Sigmoid colon (tissue), 7 donors: ENCODE measurements around the gene PDK2. TPM values are rescaled to one million over a fixed set of nuclear protein-coding genes. Genes with fewer than 3 reads are reported as not detected.

Experiments used
- DNase-seq: peaks from one replicate; pipeline ENCODE4 v3.0.0-alpha.2; 2019
- H3K27ac ChIP-seq, 4 donors: fragments of 200-600 bp; sonication (generic); one replicate each; pipeline ENCODE4 v1.5.1; 2016 to 2019; ENCODE audit warnings: mild to moderate bottlenecking in 1 of 4
- H3K27me3 ChIP-seq, 3 donors: fragments of 200-600 bp; sonication (generic); one replicate each; pipeline ENCODE4 v1.5.1; 2019; ENCODE audit warnings: mild to moderate bottlenecking in 1 of 3
- H3K36me3 ChIP-seq, 4 donors: fragments of 200-600 bp; sonication (generic); one replicate each; pipeline ENCODE4 v1.5.1; 2016 to 2019
- H3K4me1 ChIP-seq, 4 donors: fragments of 200-600 bp; sonication (generic); one replicate each; pipeline ENCODE4 v1.5.1; 2017 to 2019
- H3K4me3 ChIP-seq, 4 donors: fragments of 200-600 bp; sonication (generic); one replicate each; pipeline ENCODE4 v1.5.1; 2017 to 2019; ENCODE audit warnings: mild to moderate bottlenecking in 2 of 4, moderate library complexity in 1 of 4
- H3K9me3 ChIP-seq, 4 donors: fragments of 200-600 bp in 3 of 4; sonication (generic) in 3 of 4; one replicate each; pipeline versions ENCODE4 v1.5.1 to v1.6.1; 2013 to 2019
- CTCF ChIP-seq, 4 experiments: fragments of 450-650 bp in 3 of 4; fragments of 200-600 bp in 1 of 4; IDR thresholded peaks; one replicate each; pipeline ENCODE4 v1.5.1; 2016 to 2019; ENCODE audit warnings: antibody characterized with exemption in 4 of 4, mild to moderate bottlenecking in 3 of 4, moderate library complexity in 2 of 4
- EP300 ChIP-seq, 4 donors: sonication (generic); formaldehyde crosslinking; IDR thresholded peaks; one replicate each; pipeline ENCODE4 v1.6.1; 2017; ENCODE audit warnings: antibody characterized with exemption in 4 of 4
- POLR2A ChIP-seq, 2 donors: fragments of 450-650 bp; IDR thresholded peaks; one replicate each; pipeline ENCODE4 v1.6.1; 2016; ENCODE audit warnings: antibody characterized with exemption in 2 of 2, mild to moderate bottlenecking in 2 of 2, moderate library complexity in 2 of 2
- POLR2AphosphoS5 ChIP-seq, 4 donors: sonication (generic); formaldehyde crosslinking; IDR thresholded peaks; one replicate each; pipeline ENCODE4 v1.6.1; 2017; ENCODE audit warnings: antibody characterized with exemption in 4 of 4
- WGBS, 2 donors: extraction: QIAGEN DNeasy Blood & Tissue Kit; methylation state at CpG; one replicate each; pipeline ENCODE4 v1.1.7; 2013; 5-methylcytosine and 5-hydroxymethylcytosine counted together
- intact Hi-C: fragments of 100-400 bp; cut with DNase I; formaldehyde crosslinking; loops from one replicate; pipeline ENCODE4 v1.15.1; 2023
- polyA plus RNA-seq, 3 donors: library from polyadenylated mRNA; stranded (reverse); fragments of 200-250 nt; gene quantifications; one replicate each; pipeline ENCODE4 v1.2.3, GENCODE V29; 2013
- total RNA-seq, 4 donors: library from RNA; depleted of rRNA; stranded (reverse); fragments of >200 nt; gene quantifications; one replicate each; pipeline ENCODE4 v1.1.0, GENCODE V29; 2016
- donor health status: healthy with polysubstance abuse.
- donor health status: Bipolar disorder and iron deficiency.
- donor health status: healthy.

The PDK2 gene
- total and polyA plus RNA-seq, 7 donors = 23.1 to 82.8 (median 43.9) TPM

GRCh38 chr17:50090971-50091917, 3.9 kb upstream of the PDK2 start:
- TF ChIP-seq CTCF (IDR thresholded peaks at IDR 0.05) (no peak), POLR2A (IDR thresholded peaks at IDR 0.05) (no peak), EP300 (IDR thresholded peaks at IDR 0.05) (no peak), POLR2AphosphoS5 (IDR thresholded peaks at IDR 0.05) (no peak)
- Histone ChIP-seq H3K36me3 (peaks cover 0 to 25% (median 11%) of the 10 kb centered on the region in 4 donors), H3K4me1 (peaks cover 0 to 15% (median 8%) of the 10 kb centered on the region in 4 donors), H3K9me3 (no peaks in the 10 kb centered on the region), H3K4me3 (no peak overlapping the region), H3K27ac (no peak overlapping the region), H3K27me3 (no peaks in the 10 kb centered on the region)
- 81 to 87% methylated on average over 15 of the region's 15 CpGs for WGBS, 2 donors
- DNase-seq = no peak
- intact Hi-C loops = no loop called here

DNA sequence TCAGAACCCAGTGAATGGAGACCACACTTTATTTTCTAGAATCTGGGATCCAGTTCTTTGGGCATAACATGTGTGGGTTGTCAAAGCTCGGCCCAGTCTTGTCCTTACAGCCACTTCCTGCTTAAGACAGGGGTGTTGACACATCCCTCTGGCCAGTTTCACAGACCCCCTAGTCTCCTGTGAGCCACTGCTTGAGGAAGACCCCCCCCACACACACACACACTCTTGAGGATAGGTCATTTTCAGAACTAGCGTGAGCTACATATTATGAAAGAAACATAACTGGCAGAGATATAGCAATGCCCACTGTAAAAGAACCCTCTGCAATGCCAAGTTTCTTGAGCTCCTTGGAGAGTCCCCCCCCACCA, 3.2 kb upstream of the PDK2 start:
- intact Hi-C loops = no loop called here
- TF ChIP-seq EP300 (IDR thresholded peaks at IDR 0.05) (no peak), POLR2A (IDR thresholded peaks at IDR 0.05) (no peak), CTCF (IDR thresholded peaks at IDR 0.05) (no peak), POLR2AphosphoS5 (IDR thresholded peaks at IDR 0.05) (no peak)
- no peaks in the 10 kb centered on the region for H3K9me3 ChIP-seq
- H3K27me3 ChIP-seq = no peaks in the 10 kb centered on the region
- H3K36me3 ChIP-seq = peaks cover 0 to 25% (median 11%) of the 10 kb centered on the region in 4 donors
- peaks cover 0 to 22% (median 15%) of the 10 kb centered on the region in 4 donors for H3K4me1 ChIP-seq
- H3K4me3 ChIP-seq = no peak overlapping the region
- 79 to 80% methylated on average over 2 of the region's 2 CpGs for WGBS, 2 donors
- DNase-seq = no peak
- no peak overlapping the region for H3K27ac ChIP-seq

GRCh38 chr17:50093246-50093645, 1.9 kb upstream of the PDK2 start:
- WGBS, 2 donors = 84 to 94% methylated on average over 3 of the region's 3 CpGs
- H3K4me1 ChIP-seq = peaks cover 0 to 27% (median 18%) of the 10 kb centered on the region in 4 donors
- intact Hi-C loops = no loop called here
- H3K27ac ChIP-seq = no peak overlapping the region
- no peaks in the 10 kb centered on the region for H3K9me3 ChIP-seq
- no peak overlapping the region for H3K4me3 ChIP-seq
- peaks cover 0 to 36% (median 20%) of the 10 kb centered on the region in 4 donors for H3K36me3 ChIP-seq
- no peak for TF ChIP-seq POLR2AphosphoS5 (IDR thresholded peaks at IDR 0.05)
- TF ChIP-seq POLR2A (IDR thresholded peaks at IDR 0.05) = no peak
- no peak for TF ChIP-seq EP300 (IDR thresholded peaks at IDR 0.05)
- TF ChIP-seq CTCF (IDR thresholded peaks at IDR 0.05) = no peak
- no peaks in the 10 kb centered on the region for H3K27me3 ChIP-seq
- no peak for DNase-seq

DNA sequence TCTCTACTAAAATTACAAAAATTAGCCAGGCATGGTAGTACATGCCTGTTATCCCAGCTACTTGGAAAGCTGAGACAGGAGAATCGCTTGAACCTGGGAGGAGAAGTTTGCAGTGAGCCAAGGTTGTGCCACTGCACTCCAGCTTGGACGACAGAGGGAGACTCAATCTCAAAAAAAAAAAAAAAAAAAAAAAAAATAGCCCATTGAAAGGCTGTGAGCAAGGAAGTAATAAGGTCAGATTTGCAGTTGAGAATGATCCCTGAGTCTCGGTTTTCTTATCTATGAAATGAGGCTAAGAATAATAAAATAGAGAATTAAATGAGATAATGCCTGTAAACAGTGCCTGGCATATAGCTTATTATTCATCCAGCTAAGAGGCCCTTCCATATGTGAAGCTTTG, 1.3 kb upstream of the PDK2 start:
- no peak for DNase-seq
- Histone ChIP-seq H3K9me3 (no peaks in the 10 kb centered on the region), H3K4me3 (no peak overlapping the region), H3K27me3 (no peaks in the 10 kb centered on the region), H3K36me3 (peaks cover 4 to 36% (median 20%) of the 10 kb centered on the region in 4 donors), H3K27ac (peak overlapping the region; percentile 91 to 96 (median 92)), H3K4me1 (peaks cover 0 to 28% (median 19%) of the 10 kb centered on the region in 4 donors)
- intact Hi-C loops = loop anchor here (2.0 kb wide), 1 partner anchor 203 kb away; no protein-coding TSS in a partner anchor
- 27 to 59% methylated on average over 3 of the region's 3 CpGs for WGBS, 2 donors
- no peak for TF ChIP-seq EP300 (IDR thresholded peaks at IDR 0.05)
- TF ChIP-seq POLR2A (IDR thresholded peaks at IDR 0.05) = no peak
- TF ChIP-seq CTCF (IDR thresholded peaks at IDR 0.05) = no peak
- TF ChIP-seq POLR2AphosphoS5 (IDR thresholded peaks at IDR 0.05) = no peak
